Measurements from ENCODE around the gene MSANTD1.

MSANTD1 gene

GRCh38 chr4:3234171-3235029, 14.6 kb upstream of the MSANTD1 start:
- TF ChIP-seq, protein P1, sequence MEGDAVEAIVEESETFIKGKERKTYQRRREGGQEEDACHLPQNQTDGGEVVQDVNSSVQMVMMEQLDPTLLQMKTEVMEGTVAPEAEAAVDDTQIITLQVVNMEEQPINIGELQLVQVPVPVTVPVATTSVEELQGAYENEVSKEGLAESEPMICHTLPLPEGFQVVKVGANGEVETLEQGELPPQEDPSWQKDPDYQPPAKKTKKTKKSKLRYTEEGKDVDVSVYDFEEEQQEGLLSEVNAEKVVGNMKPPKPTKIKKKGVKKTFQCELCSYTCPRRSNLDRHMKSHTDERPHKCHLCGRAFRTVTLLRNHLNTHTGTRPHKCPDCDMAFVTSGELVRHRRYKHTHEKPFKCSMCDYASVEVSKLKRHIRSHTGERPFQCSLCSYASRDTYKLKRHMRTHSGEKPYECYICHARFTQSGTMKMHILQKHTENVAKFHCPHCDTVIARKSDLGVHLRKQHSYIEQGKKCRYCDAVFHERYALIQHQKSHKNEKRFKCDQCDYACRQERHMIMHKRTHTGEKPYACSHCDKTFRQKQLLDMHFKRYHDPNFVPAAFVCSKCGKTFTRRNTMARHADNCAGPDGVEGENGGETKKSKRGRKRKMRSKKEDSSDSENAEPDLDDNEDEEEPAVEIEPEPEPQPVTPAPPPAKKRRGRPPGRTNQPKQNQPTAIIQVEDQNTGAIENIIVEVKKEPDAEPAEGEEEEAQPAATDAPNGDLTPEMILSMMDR (conservative IDR thresholded peaks at IDR 0.05): no peak
- TF ChIP-seq ZFX (IDR thresholded peaks at IDR 0.05): no peak
- H3K27ac ChIP-seq: no peak overlapping the region

- H3K27ac ChIP-seq: no peak overlapping the region
- no peak for TF ChIP-seq ZFX (IDR thresholded peaks at IDR 0.05)
- TF ChIP-seq, protein P1 (conservative IDR thresholded peaks at IDR 0.05): no peak
Observed at GRCh38 chr4:3235030-3235345, 14.0 kb upstream of the MSANTD1 start.

DNA sequence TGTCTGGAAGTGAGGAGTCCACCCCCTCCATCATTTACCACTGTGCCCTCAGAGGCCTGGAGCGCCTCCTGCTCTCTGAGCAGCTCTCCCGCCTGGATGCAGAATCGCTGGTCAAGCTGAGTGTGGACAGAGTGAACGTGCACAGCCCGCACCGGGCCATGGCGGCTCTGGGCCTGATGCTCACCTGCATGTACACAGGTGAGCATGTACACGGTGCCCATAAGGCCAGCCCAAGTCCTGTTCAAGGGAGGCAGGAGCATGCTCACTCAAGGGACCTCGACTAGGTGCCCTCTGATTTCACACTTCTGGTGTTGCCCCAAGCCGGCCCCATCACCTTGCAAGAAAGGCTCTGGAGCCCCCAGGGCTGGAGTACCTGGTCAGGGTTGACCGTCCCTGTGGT, 13.4 kb upstream of the MSANTD1 start:
- no peak overlapping the region for H3K27ac ChIP-seq
- no peak for TF ChIP-seq ZFX (IDR thresholded peaks at IDR 0.05)
- TF ChIP-seq, protein P1 (conservative IDR thresholded peaks at IDR 0.05): no peak

- no peak overlapping the region for H3K27ac ChIP-seq
- TF ChIP-seq, protein P1 (conservative IDR thresholded peaks at IDR 0.05): no peak
- TF ChIP-seq ZFX (IDR thresholded peaks at IDR 0.05): no peak
Observed at GRCh38 chr4:3236326-3236878, 12.6 kb upstream of the MSANTD1 start.

DNA sequence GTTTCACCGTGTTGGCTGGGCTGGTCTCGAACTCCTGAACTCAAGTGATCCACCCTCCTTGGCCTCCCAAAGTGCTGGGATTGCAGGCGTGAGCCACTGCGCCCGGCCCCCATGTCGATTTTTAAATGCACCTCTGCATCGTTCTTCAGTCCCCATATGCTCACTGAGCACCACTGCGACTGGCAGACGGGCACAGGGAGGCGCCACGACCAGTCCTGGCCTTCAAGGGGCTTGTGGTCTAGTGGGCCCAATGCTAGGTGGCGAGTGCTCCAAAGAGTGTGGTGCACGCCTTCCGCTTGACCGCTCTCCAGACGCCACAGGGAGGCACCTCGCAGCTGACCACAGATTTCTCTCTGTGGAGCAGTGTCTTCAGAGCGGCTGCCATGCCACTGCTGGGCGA, 11.7 kb upstream of the MSANTD1 start:
- H3K27ac ChIP-seq: no peak overlapping the region
- TF ChIP-seq, protein P1 (conservative IDR thresholded peaks at IDR 0.05): no peak
- no peak for TF ChIP-seq ZFX (IDR thresholded peaks at IDR 0.05)

DNA sequence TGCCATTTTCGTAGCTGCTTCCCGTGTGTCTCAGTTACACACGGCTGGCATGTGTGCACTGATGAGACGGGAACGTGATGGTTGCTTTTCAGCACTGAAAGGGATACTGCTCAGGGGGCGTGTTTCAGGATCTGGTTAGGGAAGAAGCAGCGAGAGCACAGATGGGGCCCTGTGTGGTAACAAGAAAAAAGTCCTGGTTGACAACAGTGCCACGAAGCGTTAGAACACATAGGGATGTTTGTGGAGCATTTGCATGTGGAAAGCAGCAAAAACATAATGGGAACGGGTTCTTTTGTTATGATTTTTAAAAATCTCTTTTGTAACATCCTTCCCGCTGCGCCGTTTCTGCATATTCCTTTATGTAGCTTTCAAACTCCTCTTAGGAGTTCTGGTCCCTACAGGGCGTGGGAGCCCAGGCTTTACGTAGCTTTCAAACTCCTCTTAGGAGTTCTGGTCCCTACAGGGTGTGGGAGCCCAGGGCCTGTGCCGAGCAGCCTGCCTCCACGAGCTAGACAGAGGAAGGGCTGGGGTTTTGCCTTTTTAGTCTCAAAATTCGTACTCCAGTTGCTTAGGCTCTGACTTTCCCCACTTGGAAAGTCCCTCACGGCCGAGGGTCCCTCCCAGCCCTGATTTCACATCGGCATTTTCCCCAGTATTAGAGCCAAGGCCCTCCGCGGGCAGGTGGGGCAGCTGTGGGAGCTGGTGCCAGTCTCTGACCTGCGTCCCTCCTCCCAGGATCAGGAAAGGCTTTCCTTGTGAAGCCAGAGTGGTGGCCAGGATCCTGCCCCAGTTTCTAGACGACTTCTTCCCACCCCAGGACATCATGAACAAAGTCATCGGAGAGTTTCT, 11.0 kb upstream of the MSANTD1 start:
- H3K27ac ChIP-seq: no peak overlapping the region
- TF ChIP-seq, protein P1 (conservative IDR thresholded peaks at IDR 0.05): no peak
- TF ChIP-seq ZFX (IDR thresholded peaks at IDR 0.05): no peak

DNA sequence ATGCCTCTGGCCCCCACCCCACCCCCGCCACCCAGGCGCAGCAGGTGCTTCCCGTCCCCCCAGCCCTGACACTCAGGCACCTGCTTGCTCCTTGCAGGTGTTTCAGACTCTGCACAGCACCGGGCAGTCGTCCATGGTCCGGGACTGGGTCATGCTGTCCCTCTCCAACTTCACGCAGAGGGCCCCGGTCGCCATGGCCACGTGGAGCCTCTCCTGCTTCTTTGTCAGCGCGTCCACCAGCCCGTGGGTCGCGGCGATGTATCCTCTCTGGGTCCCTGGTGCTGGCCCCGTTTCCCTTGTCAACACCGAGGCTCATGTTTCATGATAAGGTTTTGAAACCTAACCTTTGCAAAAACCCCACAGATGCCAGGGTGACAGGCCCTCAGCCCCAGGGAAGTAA, 10.2 kb upstream of the MSANTD1 start:
- no peak overlapping the region for H3K27ac ChIP-seq

More for the DNA sequence above, 10.2 kb upstream of the MSANTD1 start:
- TF ChIP-seq ZFX (IDR thresholded peaks at IDR 0.05): no peak
- TF ChIP-seq, protein P1 (conservative IDR thresholded peaks at IDR 0.05): no peak

Measured in C4-2B (cell line).